NCI-H1092 treated with DMSO at 0.1 percent for 48 hours (cell line): Measurements from ENCODE around the gene PTHLH.

Experiments used
- DNase-seq: peaks from one replicate; lab custom pipeline; 2025; lab: John Stamatoyannopoulos, UW

Gene PTHLH

GRCh38 chr12:27937768-27938167 is 34.8 kb downstream of the PTHLH start:
- DNase-seq = no peak

- no peak for DNase-seq
Measured at GRCh38 chr12:27936196-27936595, 36.3 kb downstream of the PTHLH start.

GRCh38 chr12:27934276-27934675 is 38.3 kb downstream of the PTHLH start:
- no peak for DNase-seq

- DNase-seq = no peak
Measured at GRCh38 chr12:27931390-27931789, 41.1 kb downstream of the PTHLH start.

- DNase-seq = no peak
Measured at GRCh38 chr12:27927347-27927746, 45.2 kb downstream of the PTHLH start.

GRCh38 chr12:27924350-27925135 is 48.0 kb downstream of the PTHLH start:
- DNase-seq = no peak

- DNase-seq = no peak
Measured at GRCh38 chr12:27922531-27923139, 49.9 kb downstream of the PTHLH start.

GRCh38 chr12:27919671-27920235 is 52.8 kb downstream of the PTHLH start:
- no peak for DNase-seq

- no peak for DNase-seq
Measured at GRCh38 chr12:27915536-27915935, 57.0 kb downstream of the PTHLH start.

- no peak for DNase-seq
Measured at GRCh38 chr12:27915021-27915420, 57.5 kb downstream of the PTHLH start.

- DNase-seq = no peak
Measured at GRCh38 chr12:27913999-27914614, 58.4 kb downstream of the PTHLH start.

GRCh38 chr12:27911397-27911796 is 61.1 kb downstream of the PTHLH start:
- DNase-seq = no peak
